Omental fat pad (tissue), 4 donors: Measurements from ENCODE around the gene SELENOO. TPM values are rescaled to one million over a fixed set of nuclear protein-coding genes. Genes with fewer than 3 reads are reported as not detected.

Source experiments
- ATAC-seq: fragments of 150-250 bp; one replicate; pipeline ENCODE4 v1.9.1; 2016; ENCODE audit warnings: mild to moderate bottlenecking, moderate library complexity; ENCODE audit not compliant: low FRiP score
- DNase-seq: peaks from one replicate; pipeline ENCODE4 v3.0.0-alpha.2; 2019; ENCODE audit warnings: low spot score
- total RNA-seq, 4 donors: library from RNA; depleted of rRNA; stranded (reverse); fragments of >200 nt; gene quantifications; one replicate each; pipeline ENCODE4 v1.1.0, GENCODE V29; 2016
- TF ChIP-seq, protein P1 (sequence below), 3 donors: fragments of 450-650 bp; IDR thresholded peaks; one replicate each; pipeline ENCODE4 v1.5.1; 2016 to 2017; ENCODE audit warnings: antibody characterized with exemption in 3 of 3, mild to moderate bottlenecking in 3 of 3, moderate library complexity in 2 of 3

SELENOO gene
- total RNA-seq, 4 donors from 2014 or later: 21.2 to 38.3 (median 31.9) TPM

- TF ChIP-seq, protein P1, sequence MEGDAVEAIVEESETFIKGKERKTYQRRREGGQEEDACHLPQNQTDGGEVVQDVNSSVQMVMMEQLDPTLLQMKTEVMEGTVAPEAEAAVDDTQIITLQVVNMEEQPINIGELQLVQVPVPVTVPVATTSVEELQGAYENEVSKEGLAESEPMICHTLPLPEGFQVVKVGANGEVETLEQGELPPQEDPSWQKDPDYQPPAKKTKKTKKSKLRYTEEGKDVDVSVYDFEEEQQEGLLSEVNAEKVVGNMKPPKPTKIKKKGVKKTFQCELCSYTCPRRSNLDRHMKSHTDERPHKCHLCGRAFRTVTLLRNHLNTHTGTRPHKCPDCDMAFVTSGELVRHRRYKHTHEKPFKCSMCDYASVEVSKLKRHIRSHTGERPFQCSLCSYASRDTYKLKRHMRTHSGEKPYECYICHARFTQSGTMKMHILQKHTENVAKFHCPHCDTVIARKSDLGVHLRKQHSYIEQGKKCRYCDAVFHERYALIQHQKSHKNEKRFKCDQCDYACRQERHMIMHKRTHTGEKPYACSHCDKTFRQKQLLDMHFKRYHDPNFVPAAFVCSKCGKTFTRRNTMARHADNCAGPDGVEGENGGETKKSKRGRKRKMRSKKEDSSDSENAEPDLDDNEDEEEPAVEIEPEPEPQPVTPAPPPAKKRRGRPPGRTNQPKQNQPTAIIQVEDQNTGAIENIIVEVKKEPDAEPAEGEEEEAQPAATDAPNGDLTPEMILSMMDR (IDR thresholded peaks at IDR 0.05): no peak
- ATAC-seq: no peak
These were observed 5.2 kb downstream of the SELENOO start for GRCh38 chr22:50205781-50206569.

GRCh38 chr22:50206599-50206998, 5.8 kb downstream of the SELENOO start:
- ATAC-seq (no peak), DNase-seq (no peak)
- TF ChIP-seq, protein P1 (IDR thresholded peaks at IDR 0.05): no peak

More at GRCh38 chr22:50205781-50206569, 5.2 kb downstream of the SELENOO start:
- no peak for DNase-seq

DNA sequence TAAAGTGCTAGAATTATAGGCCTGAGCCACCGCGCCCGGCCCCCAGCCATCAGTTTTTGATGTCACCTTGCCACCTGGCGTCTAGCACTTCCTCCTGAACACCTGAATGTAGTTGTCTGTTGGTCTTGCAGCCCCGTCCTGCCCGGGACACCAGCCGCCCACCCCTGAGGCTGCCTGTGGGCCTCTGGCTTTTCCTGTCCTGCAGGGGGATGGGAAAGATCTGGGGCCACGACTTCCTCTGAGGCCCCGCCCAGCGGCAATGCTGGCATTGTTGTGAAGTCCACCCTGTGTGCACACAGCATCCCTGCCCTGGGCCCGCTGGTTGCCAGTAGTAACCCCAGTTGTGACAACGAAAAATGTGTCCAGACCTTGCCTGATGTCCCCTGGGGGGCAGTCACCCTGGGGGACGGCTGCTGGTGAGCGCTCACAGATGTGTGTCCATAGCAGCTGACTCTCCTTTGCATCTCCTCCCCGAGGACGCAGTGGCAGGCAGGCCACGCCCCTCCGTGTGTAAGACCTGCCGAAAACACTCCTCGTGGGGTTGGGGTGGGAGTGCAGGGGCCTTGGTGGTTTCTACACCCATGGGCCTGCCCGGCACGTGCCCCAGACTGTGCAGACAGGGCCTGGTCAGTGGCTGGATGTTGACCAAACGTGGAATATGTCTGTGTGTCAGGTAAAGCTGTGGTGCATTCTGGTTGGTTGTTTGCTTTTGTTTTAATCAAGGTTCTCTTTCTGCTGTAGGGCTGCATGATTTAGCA, 6.8 kb downstream of the SELENOO start:
- TF ChIP-seq, protein P1 (IDR thresholded peaks at IDR 0.05): no peak
- ATAC-seq (no peak), DNase-seq (no peak)

- TF ChIP-seq, protein P1 (IDR thresholded peaks at IDR 0.05): no peak
- ATAC-seq (no peak), DNase-seq (no peak)
These were observed 7.7 kb downstream of the SELENOO start for GRCh38 chr22:50208430-50208938.

DNA sequence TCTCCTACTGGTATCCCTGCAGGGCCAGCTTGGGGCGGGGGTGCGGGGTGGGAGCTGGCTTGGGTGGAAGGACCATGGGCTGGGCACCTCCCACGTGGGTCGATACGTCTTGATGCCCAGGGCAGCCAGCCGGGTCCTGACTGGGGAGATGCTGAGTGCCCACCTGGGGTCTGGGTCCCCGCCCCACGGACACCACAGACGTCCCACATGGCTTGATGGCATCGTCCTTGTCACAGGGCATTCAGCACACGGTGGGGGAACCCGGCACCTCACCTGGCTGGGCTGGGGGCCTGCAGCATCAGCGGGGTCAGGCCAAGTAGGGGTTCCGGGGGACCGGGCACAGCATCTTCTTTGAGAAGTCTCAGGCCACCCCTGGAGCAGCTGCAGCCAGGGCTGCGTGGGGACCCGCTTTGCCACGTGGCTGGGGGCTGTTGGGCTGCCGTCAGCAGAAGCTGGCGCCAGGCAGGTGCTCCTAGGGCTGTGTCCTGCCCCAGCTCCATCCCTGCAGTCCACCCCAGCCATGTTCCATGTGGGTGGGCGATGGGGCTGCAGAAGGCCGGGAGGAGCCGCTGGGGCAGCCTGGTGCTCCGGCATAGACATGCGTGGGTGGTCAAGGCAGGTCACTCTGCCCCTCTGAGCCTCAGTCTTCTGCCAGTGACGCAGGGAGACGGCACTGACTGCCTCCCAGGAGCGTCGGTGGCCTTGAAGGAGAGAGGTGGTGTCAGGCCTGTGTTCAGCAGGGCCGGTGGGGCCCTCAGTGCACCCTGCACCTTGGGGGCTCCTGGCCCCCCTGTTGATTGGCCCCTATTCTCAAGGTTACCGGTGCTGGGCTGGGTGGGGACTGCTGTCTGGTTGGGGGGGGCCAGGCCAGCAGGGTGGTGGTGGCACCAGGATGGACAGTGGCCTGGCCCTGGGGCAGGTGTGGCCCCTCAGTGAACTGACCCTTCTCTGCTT, 8.4 kb downstream of the SELENOO start:
- ATAC-seq (no peak), DNase-seq (no peak)
- TF ChIP-seq, protein P1 (IDR thresholded peaks at IDR 0.05): no peak

GRCh38 chr22:50209893-50210292, 9.1 kb downstream of the SELENOO start:
- ATAC-seq (no peak), DNase-seq (peak; percentile 52)
- TF ChIP-seq, protein P1 (IDR thresholded peaks at IDR 0.05): peak in 1 of 3 donors; percentile 48
